Endodermal cell (in vitro differentiated cells): ENCODE measurements around the gene DMXL2. TPM values are rescaled to one million over a fixed set of nuclear protein-coding genes. Genes with fewer than 3 reads are reported as not detected.
A peak's percentile ranks its signal among the peaks of the same experiment; 100 is the strongest.

Experiments used
- DNase-seq: peaks from one replicate; pipeline ENCODE4 v3.0.0-alpha.2; 2017
- H3K27ac ChIP-seq: 2 replicates; pipeline ENCODE4 v1.5.1; 2013; ENCODE audit warnings: mild to moderate bottlenecking, low read depth, low read length, moderate library complexity
- H3K27me3 ChIP-seq: 2 replicates; pipeline ENCODE4 v1.6.1; 2013; ENCODE audit warnings: mild to moderate bottlenecking, low read length, moderate library complexity; ENCODE audit not compliant: insufficient read depth, control insufficient read depth, poor library complexity, severe bottlenecking
- H3K36me3 ChIP-seq: 2 replicates; pipeline ENCODE4 v1.7.0; 2013; ENCODE audit warnings: mild to moderate bottlenecking, low read length, moderate library complexity; ENCODE audit not compliant: control insufficient read depth, insufficient read depth
- H3K4me1 ChIP-seq: one replicate; pipeline ENCODE4 v1.7.0; 2013; ENCODE audit warnings: low read length; ENCODE audit not compliant: control insufficient read depth, insufficient read depth
- H3K4me3 ChIP-seq: 2 replicates; pipeline ENCODE4 v1.5.1; 2013; ENCODE audit warnings: mild to moderate bottlenecking, low read length, moderate library complexity
- H3K9ac ChIP-seq: 2 replicates; pipeline ENCODE4 v1.6.1; 2013; ENCODE audit warnings: mild to moderate bottlenecking, low read length, moderate library complexity; ENCODE audit not compliant: poor library complexity, severe bottlenecking; ENCODE audit errors: extremely low read depth
- H3K9me3 ChIP-seq: 2 replicates; pipeline ENCODE4 v1.6.1; 2013; ENCODE audit warnings: mild to moderate bottlenecking, low read length, moderate library complexity; ENCODE audit not compliant: control insufficient read depth
- H3K27ac Mint-ChIP-seq: 2 replicates; pipeline ENCODE4 v1.8.0; 2020; ENCODE audit warnings: mixed read lengths
- H3K27me3 Mint-ChIP-seq: 2 replicates; pipeline ENCODE4 v1.8.0; 2021; ENCODE audit warnings: mild to moderate bottlenecking, mixed read lengths; ENCODE audit not compliant: insufficient read depth
- H3K36me3 Mint-ChIP-seq: 2 replicates; pipeline ENCODE4 v1.8.0; 2020; ENCODE audit warnings: low read depth, mixed read lengths
- H3K4me1 Mint-ChIP-seq: 2 replicates; pipeline ENCODE4 v1.8.0; 2020; ENCODE audit warnings: mixed read lengths
- H3K4me3 Mint-ChIP-seq: 2 replicates; pipeline ENCODE4 v1.8.0; 2020; ENCODE audit warnings: mild to moderate bottlenecking, moderate library complexity, mixed read lengths
- H3K9me3 Mint-ChIP-seq: 2 replicates; pipeline ENCODE4 v1.8.0; 2020; ENCODE audit warnings: mild to moderate bottlenecking, mixed read lengths
- WGBS, 2 experiments: methylation state at CpG; one replicate each; pipeline versions ENCODE4 v1.1.5 to v1.1.7; 2013; ENCODE audit warnings: missing lambda C conversion rate in 2 of 2, mixed read lengths in 1 of 2; ENCODE audit not compliant: insufficient coverage in 1 of 2, insufficient read length in 1 of 2; 5-methylcytosine and 5-hydroxymethylcytosine counted together
- total RNA-seq, 2 donors: library from RNA; stranded (reverse); fragmentation: NEBNext Ultra II Directional in 1 of 2; extraction: Animal tissue kit (Norgen Biotek cat#: 25700) in 1 of 2; gene quantifications; 2 replicates in 1 of 2; 3 replicates in 1 of 2; pipeline ENCODE4 v1.2.1, GENCODE V29; 2021
- TF ChIP-seq, protein P1 (sequence below): fragments of 200-600 bp; sonication (generic); conservative IDR thresholded peaks from 2 replicates; pipeline ENCODE4 v1.5.0; 2021; ENCODE audit warnings: antibody characterized with exemption, mild to moderate bottlenecking

DMXL2 gene
- total RNA-seq, 2 donors from 2014 or later, result 20.8 to 31.5 TPM

DNA sequence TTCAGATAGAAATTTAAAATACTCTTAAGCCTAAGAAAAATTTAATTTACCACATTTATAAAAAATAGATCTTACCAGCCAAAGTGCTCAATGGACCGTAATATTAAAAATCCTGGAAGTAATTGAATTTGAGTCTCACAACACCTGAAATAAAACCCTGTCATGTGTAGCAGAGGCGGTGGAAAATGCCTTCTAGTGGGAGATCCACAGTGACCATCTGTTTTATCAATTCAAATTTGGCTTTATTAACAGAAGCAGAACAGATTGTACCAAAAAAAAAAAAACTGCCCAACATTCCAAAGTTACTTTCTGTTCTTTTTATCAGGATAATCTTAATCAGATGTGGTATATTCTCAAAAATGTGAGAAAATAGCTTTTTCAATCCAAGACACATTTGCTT, 71.7 kb downstream of the DMXL2 start:
- WGBS, 2 experiments, result 89 to 96% methylated on average over 1 to 2 of the region's 2 CpGs
- Histone ChIP-seq H3K36me3 (no peaks in the 10 kb centered on the region), H3K27me3 (no peaks in the 10 kb centered on the region), H3K9ac (no peak overlapping the region), H3K9me3 (no peaks in the 10 kb centered on the region), H3K27ac (no peak overlapping the region), H3K4me1 (no peaks in the 10 kb centered on the region), H3K4me3 (no peak overlapping the region)
- no peak for DNase-seq
- H3K27me3 Mint-ChIP-seq, result no peaks in the 10 kb centered on the region
- no peaks in the 10 kb centered on the region for H3K4me1 Mint-ChIP-seq
- H3K9me3 Mint-ChIP-seq, result no peaks in the 10 kb centered on the region
- H3K4me3 Mint-ChIP-seq, result no peak overlapping the region
- H3K27ac Mint-ChIP-seq, result no peak overlapping the region
- TF ChIP-seq, protein P1, sequence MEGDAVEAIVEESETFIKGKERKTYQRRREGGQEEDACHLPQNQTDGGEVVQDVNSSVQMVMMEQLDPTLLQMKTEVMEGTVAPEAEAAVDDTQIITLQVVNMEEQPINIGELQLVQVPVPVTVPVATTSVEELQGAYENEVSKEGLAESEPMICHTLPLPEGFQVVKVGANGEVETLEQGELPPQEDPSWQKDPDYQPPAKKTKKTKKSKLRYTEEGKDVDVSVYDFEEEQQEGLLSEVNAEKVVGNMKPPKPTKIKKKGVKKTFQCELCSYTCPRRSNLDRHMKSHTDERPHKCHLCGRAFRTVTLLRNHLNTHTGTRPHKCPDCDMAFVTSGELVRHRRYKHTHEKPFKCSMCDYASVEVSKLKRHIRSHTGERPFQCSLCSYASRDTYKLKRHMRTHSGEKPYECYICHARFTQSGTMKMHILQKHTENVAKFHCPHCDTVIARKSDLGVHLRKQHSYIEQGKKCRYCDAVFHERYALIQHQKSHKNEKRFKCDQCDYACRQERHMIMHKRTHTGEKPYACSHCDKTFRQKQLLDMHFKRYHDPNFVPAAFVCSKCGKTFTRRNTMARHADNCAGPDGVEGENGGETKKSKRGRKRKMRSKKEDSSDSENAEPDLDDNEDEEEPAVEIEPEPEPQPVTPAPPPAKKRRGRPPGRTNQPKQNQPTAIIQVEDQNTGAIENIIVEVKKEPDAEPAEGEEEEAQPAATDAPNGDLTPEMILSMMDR, result no peak
- no peaks in the 10 kb centered on the region for H3K36me3 Mint-ChIP-seq

DNA sequence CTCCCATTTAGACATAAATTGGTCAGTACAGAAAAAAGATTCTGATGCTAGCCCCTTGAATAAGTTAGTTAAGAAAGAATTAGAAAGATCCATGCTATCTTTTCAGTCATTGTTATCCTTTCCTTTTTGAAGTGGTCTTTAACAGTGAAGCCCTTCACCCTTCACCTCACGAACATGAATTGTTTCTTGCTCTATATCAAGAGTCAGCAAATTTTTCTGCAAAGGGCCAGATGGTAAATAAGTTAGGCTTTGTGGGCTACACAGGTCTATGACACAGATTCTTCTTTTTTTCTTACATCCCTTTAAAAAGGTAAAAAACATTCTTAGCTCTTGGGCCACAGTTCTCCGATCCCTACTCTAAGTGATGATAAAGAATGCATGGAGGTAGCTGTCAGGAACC, 74.9 kb downstream of the DMXL2 start:
- TF ChIP-seq, protein P1, result no peak
- Mint-ChIP-seq H3K4me1 (no peaks in the 10 kb centered on the region), H3K27ac (no peak overlapping the region), H3K4me3 (no peak overlapping the region), H3K36me3 (no peaks in the 10 kb centered on the region), H3K27me3 (no peaks in the 10 kb centered on the region), H3K9me3 (no peaks in the 10 kb centered on the region)
- Histone ChIP-seq H3K4me1 (no peaks in the 10 kb centered on the region), H3K4me3 (no peak overlapping the region), H3K36me3 (no peaks in the 10 kb centered on the region), H3K9me3 (no peaks in the 10 kb centered on the region), H3K9ac (no peak overlapping the region), H3K27me3 (no peaks in the 10 kb centered on the region), H3K27ac (no peak overlapping the region)
- DNase-seq, result no peak
- WGBS, 2 experiments, result 88% methylated on average over 2 of the region's 2 CpGs; no CpG with 5 or more reads in 1 of the 2 experiments

DNA sequence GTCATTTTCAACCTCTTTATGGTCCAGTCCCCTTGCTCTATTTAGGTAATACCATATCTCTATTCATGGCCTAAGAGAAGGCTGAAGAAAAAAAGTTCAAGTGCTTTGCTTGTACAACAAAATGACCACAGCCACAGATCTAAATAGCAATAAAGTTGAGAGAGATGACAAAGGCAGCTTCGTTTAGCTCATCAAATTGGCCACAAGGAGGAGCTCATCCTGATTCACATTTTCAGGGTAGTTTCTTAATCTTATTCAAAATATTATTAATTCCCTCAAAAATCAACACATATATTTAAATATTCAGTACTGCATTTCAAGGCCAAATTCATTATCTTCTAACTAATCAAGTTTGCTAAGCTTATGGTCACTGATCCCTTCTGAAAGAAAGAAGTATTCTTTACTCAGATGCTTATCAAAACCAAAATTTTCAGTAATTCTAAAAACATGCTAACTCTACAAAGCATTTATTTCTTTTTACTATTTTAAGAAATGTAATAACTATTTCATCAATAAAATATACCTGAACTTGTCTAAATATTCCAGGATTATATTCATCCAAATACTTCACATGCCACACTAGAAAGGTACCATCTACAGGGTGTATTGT, 85.5 kb downstream of the DMXL2 start:
- Mint-ChIP-seq H3K27ac (no peak overlapping the region), H3K4me3 (no peak overlapping the region), H3K27me3 (no peaks in the 10 kb centered on the region), H3K9me3 (no peaks in the 10 kb centered on the region), H3K4me1 (no peaks in the 10 kb centered on the region), H3K36me3 (peaks cover 2% of the 10 kb centered on the region)
- no peaks in the 10 kb centered on the region for H3K36me3 ChIP-seq
- no peak for DNase-seq
- TF ChIP-seq, protein P1, result peak; percentile 82
- H3K27me3 ChIP-seq, result no peaks in the 10 kb centered on the region
- H3K4me1 ChIP-seq, result no peaks in the 10 kb centered on the region
- H3K27ac ChIP-seq, result no peak overlapping the region
- WGBS, 2 experiments, result 17 to 23% methylated on average over 1 of the region's 1 CpG
- H3K9me3 ChIP-seq, result no peaks in the 10 kb centered on the region
- H3K9ac ChIP-seq, result no peak overlapping the region
- no peak overlapping the region for H3K4me3 ChIP-seq
